Astrocyte (in vitro differentiated cells and primary cell): ENCODE measurements around the gene BBX. TPM values are rescaled to one million over a fixed set of nuclear protein-coding genes. Genes with fewer than 3 reads are reported as not detected.

Experiments
- DNase-seq: peaks from one replicate; pipeline ENCODE4 v3.0.0-alpha.2; 2010; ENCODE audit warnings: low read depth
- FAIRE-seq: peaks from 2 replicates; lab custom pipeline; 2011; peaks lifted over from hg19 to GRCh38; lab: Jason Lieb, UNC
- H2AFZ ChIP-seq: 2 replicates; pipeline ENCODE4 v1.6.0; 2012; ENCODE audit warnings: low read depth, low read length, inconsistent platforms
- H3K27ac ChIP-seq: 2 replicates; pipeline ENCODE4 v1.5.1; 2011; ENCODE audit warnings: low read depth, low read length, inconsistent platforms
- H3K27me3 ChIP-seq: 2 replicates; pipeline ENCODE4 v1.6.0; 2011; ENCODE audit warnings: low read length, inconsistent platforms; ENCODE audit not compliant: insufficient read depth
- H3K36me3 ChIP-seq: 2 replicates; pipeline ENCODE4 v1.5.1; 2011; ENCODE audit warnings: low read length, inconsistent platforms; ENCODE audit not compliant: insufficient read depth
- H3K4me1 ChIP-seq: 2 replicates; pipeline ENCODE4 v1.5.1; 2011; ENCODE audit warnings: low read length, inconsistent platforms; ENCODE audit not compliant: insufficient read depth
- H3K4me2 ChIP-seq: 2 replicates; pipeline ENCODE4 v1.6.0; 2012; ENCODE audit warnings: low read length, inconsistent platforms
- H3K4me3 ChIP-seq: 2 replicates; pipeline ENCODE4 v1.5.1; 2011; ENCODE audit warnings: low read depth, mild to moderate bottlenecking, low read length, inconsistent platforms; ENCODE audit not compliant: insufficient read depth
- H3K79me2 ChIP-seq: 2 replicates; pipeline ENCODE4 v1.6.0; 2012; ENCODE audit warnings: mild to moderate bottlenecking, low read length, inconsistent platforms; ENCODE audit not compliant: insufficient read depth
- H3K9ac ChIP-seq: 2 replicates; pipeline ENCODE4 v1.6.0; 2012; ENCODE audit warnings: mild to moderate bottlenecking, low read length, inconsistent platforms
- H3K9me3 ChIP-seq: 2 replicates; pipeline ENCODE4 v1.5.1; 2012; ENCODE audit warnings: low read depth, mild to moderate bottlenecking, low read length, inconsistent platforms; ENCODE audit not compliant: insufficient read depth
- H4K20me1 ChIP-seq: 2 replicates; pipeline ENCODE4 v1.6.0; 2012; ENCODE audit warnings: low read length, inconsistent platforms; ENCODE audit not compliant: insufficient read depth
- H3K27ac Mint-ChIP-seq: one replicate; pipeline ENCODE4 v1.8.0; 2021; ENCODE audit warnings: mild to moderate bottlenecking, mixed read lengths; ENCODE audit not compliant: unreplicated experiment
- H3K27me3 Mint-ChIP-seq: one replicate; pipeline ENCODE4 v1.8.0; 2021; ENCODE audit warnings: low read depth, mixed read lengths; ENCODE audit not compliant: unreplicated experiment
- H3K36me3 Mint-ChIP-seq: one replicate; pipeline ENCODE4 v1.8.0; 2021; ENCODE audit warnings: low read depth, mixed read lengths; ENCODE audit not compliant: unreplicated experiment
- H3K4me1 Mint-ChIP-seq: one replicate; pipeline ENCODE4 v1.8.0; 2021; ENCODE audit warnings: low read depth, mixed read lengths; ENCODE audit not compliant: unreplicated experiment
- H3K4me3 Mint-ChIP-seq: one replicate; pipeline ENCODE4 v1.8.0; 2021; ENCODE audit warnings: mild to moderate bottlenecking, moderate library complexity, mixed read lengths; ENCODE audit not compliant: unreplicated experiment
- H3K9me3 Mint-ChIP-seq: one replicate; pipeline ENCODE4 v1.8.0; 2021; ENCODE audit warnings: mild to moderate bottlenecking, mixed read lengths; ENCODE audit not compliant: unreplicated experiment
- EZH2 ChIP-seq: IDR thresholded peaks from 2 replicates; pipeline ENCODE4 v1.6.1; 2012; ENCODE audit warnings: mild to moderate bottlenecking, low read length, inconsistent platforms; ENCODE audit not compliant: insufficient read depth
- total RNA-seq: library from RNA; stranded (reverse); gene quantifications from 2 replicates; pipeline ENCODE4 v1.2.1, GENCODE V29; 2021
- TF ChIP-seq, protein P1 (sequence below): IDR thresholded peaks from 2 replicates; pipeline ENCODE4 v1.5.1; 2011; ENCODE audit warnings: low read depth, mild to moderate bottlenecking, inconsistent platforms, low read length, moderate library complexity; ENCODE audit not compliant: insufficient read depth

Gene BBX
- total RNA-seq, 1 donor from 2014 or later, result 91.6 TPM

- Histone ChIP-seq H3K36me3 (no peaks in the 10 kb centered on the region), H3K27ac (no peak overlapping the region), H3K79me2 (no peaks in the 10 kb centered on the region), H3K4me2 (no peak overlapping the region), H3K4me1 (no peaks in the 10 kb centered on the region), H4K20me1 (no peaks in the 10 kb centered on the region), H2AFZ (no peak overlapping the region), H3K27me3 (no peaks in the 10 kb centered on the region), H3K9me3 (no peaks in the 10 kb centered on the region), H3K4me3 (no peak overlapping the region), H3K9ac (no peak overlapping the region)
- Mint-ChIP-seq H3K36me3 (no peaks in the 10 kb centered on the region), H3K4me3 (no peak overlapping the region), H3K4me1 (no peaks in the 10 kb centered on the region), H3K9me3 (no peaks in the 10 kb centered on the region), H3K27me3 (peaks cover 9% of the 10 kb centered on the region), H3K27ac (no peak overlapping the region)
- TF ChIP-seq, protein P1, sequence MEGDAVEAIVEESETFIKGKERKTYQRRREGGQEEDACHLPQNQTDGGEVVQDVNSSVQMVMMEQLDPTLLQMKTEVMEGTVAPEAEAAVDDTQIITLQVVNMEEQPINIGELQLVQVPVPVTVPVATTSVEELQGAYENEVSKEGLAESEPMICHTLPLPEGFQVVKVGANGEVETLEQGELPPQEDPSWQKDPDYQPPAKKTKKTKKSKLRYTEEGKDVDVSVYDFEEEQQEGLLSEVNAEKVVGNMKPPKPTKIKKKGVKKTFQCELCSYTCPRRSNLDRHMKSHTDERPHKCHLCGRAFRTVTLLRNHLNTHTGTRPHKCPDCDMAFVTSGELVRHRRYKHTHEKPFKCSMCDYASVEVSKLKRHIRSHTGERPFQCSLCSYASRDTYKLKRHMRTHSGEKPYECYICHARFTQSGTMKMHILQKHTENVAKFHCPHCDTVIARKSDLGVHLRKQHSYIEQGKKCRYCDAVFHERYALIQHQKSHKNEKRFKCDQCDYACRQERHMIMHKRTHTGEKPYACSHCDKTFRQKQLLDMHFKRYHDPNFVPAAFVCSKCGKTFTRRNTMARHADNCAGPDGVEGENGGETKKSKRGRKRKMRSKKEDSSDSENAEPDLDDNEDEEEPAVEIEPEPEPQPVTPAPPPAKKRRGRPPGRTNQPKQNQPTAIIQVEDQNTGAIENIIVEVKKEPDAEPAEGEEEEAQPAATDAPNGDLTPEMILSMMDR, result no peak
- no peak for TF ChIP-seq EZH2
- FAIRE-seq (no peak), DNase-seq (no peak)
Observed at GRCh38 chr3:107858876-107859275, 336.1 kb downstream of the BBX start.

Other genes starting within 250 kb of the BBX start
- not detected in 2 replicates for gene CCDC54, start 145.5 kb upstream of the BBX start, total RNA-seq